ENCODE data around the gene RBM14.

Gene RBM14

DNA sequence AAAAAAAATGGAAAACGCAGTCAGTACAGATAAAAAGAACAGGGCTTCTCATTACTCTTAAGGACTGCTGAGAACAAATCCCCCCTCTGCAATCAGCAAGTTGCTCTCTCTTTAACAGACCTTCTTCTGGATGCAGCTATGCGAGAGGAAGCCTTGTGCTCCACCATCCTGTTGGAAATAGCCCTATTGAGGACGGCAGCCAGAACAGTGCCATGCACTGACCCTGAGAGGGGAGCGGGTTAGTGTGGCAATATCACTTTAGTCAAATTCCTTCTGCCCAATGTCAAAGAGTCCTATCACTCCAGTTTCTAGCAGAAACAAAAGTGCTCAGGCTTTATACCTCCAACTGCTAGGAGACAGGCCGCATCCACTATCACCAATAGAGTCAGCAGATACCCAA is 54.4 kb downstream of the RBM14 start:
- Histone ChIP-seq H3K4me2 (ENCODE audit: low read depth, low read length) (no peak overlapping the region), H3K9me2 (replicated peaks; ENCODE audit: insufficient read depth, low read length) (no peaks in the 10 kb centered on the region), H3K9ac (ENCODE audit: low read length) (no peak overlapping the region), H3K27ac (ENCODE audit: low read length) (no peak overlapping the region), H2AFZ (ENCODE audit: low read length) (no peak overlapping the region), H4K20me1 (ENCODE audit: insufficient read depth, low read length) (no peaks in the 10 kb centered on the region; the same call in 1 of the 2 replicates), H3F3A (ENCODE audit: insufficient read depth, low read length) (no peaks in the 10 kb centered on the region; the same call in 1 of the 2 replicates), H3K27me3 (replicated peaks; ENCODE audit: insufficient read depth, low read length) (no peaks in the 10 kb centered on the region), H3K79me2 (ENCODE audit: low read length) (peaks cover 58% of the 10 kb centered on the region), H3K4me3 (ENCODE audit: low read length) (no peak overlapping the region), H3K9me3 (replicated peaks; ENCODE audit: insufficient read depth, low read length) (no peaks in the 10 kb centered on the region), H3K36me3 (replicated peaks; ENCODE audit: insufficient read depth, low read length) (0 out of 2 replicates have a peak, but pooled peaks cover 5% of the 10 kb centered on the region), H3K4me1 (ENCODE audit: low read length) (no peaks in the 10 kb centered on the region)
- TF ChIP-seq EZH2 (optimal IDR thresholded peaks at IDR 0.05; ENCODE audit: low read depth, low read length) = no peak
- TF ChIP-seq EZH2phosphoT487 (IDR thresholded peaks at IDR 0.05; ENCODE audit: low read length) = no peak
- TF ChIP-seq, protein P1, sequence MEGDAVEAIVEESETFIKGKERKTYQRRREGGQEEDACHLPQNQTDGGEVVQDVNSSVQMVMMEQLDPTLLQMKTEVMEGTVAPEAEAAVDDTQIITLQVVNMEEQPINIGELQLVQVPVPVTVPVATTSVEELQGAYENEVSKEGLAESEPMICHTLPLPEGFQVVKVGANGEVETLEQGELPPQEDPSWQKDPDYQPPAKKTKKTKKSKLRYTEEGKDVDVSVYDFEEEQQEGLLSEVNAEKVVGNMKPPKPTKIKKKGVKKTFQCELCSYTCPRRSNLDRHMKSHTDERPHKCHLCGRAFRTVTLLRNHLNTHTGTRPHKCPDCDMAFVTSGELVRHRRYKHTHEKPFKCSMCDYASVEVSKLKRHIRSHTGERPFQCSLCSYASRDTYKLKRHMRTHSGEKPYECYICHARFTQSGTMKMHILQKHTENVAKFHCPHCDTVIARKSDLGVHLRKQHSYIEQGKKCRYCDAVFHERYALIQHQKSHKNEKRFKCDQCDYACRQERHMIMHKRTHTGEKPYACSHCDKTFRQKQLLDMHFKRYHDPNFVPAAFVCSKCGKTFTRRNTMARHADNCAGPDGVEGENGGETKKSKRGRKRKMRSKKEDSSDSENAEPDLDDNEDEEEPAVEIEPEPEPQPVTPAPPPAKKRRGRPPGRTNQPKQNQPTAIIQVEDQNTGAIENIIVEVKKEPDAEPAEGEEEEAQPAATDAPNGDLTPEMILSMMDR (IDR thresholded peaks at IDR 0.05; ENCODE audit: low read length) = no peak
- DNase-seq = no peak

DNA sequence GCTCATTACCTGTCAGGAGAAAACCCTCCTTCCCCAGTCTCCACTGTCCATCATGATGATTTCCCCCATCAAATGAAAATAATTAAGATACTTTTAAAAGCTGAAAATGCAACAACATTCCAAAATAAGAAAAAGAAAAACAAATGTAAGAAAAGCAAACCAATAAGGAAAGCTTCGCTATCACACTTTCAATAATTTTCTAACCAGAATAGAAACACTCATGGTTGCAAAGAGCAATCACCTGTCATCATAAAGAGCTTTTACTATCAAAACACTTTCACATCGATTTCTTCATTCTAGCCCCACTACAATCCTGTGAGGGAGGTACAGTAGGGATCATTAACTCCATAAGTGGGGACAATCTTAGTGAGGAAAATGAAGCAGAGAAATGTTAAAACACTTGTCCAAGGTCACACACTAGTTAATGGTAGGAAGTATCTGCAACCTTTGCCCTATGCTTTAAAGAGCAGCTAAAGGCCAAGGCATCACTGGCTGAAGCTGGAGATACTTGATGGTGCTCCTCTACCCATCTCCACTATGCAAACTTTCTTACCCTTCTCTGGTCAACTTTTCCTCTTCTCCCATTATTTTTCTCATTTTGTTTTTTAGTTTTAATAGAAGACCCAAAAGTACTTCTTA is 58.7 kb downstream of the RBM14 start:
- Histone ChIP-seq H3K27ac (ENCODE audit: low read length) (no peak overlapping the region), H3K9me3 (replicated peaks; ENCODE audit: insufficient read depth, low read length) (no peaks in the 10 kb centered on the region), H2AFZ (ENCODE audit: low read length) (no peak overlapping the region), H3K27me3 (replicated peaks; ENCODE audit: insufficient read depth, low read length) (no peaks in the 10 kb centered on the region), H3K36me3 (replicated peaks; ENCODE audit: insufficient read depth, low read length) (no peaks in the 10 kb centered on the region), H3K4me2 (ENCODE audit: low read depth, low read length) (no peak overlapping the region), H3K4me3 (ENCODE audit: low read length) (no peak overlapping the region), H3K9ac (ENCODE audit: low read length) (no peak overlapping the region), H3K4me1 (ENCODE audit: low read length) (no peaks in the 10 kb centered on the region), H3F3A (ENCODE audit: insufficient read depth, low read length) (peaks cover 11% of the 10 kb centered on the region), H3K79me2 (ENCODE audit: low read length) (peaks cover 43% of the 10 kb centered on the region), H3K9me2 (replicated peaks; ENCODE audit: insufficient read depth, low read length) (no peaks in the 10 kb centered on the region), H4K20me1 (ENCODE audit: insufficient read depth, low read length) (no peaks in the 10 kb centered on the region; the same call in 1 of the 2 replicates)
- no peak for DNase-seq
- no peak for TF ChIP-seq EZH2phosphoT487 (IDR thresholded peaks at IDR 0.05; ENCODE audit: low read length)
- TF ChIP-seq EZH2 (optimal IDR thresholded peaks at IDR 0.05; ENCODE audit: low read depth, low read length) = no peak
- TF ChIP-seq, protein P1 (IDR thresholded peaks at IDR 0.05; ENCODE audit: low read length) = no peak

DNA sequence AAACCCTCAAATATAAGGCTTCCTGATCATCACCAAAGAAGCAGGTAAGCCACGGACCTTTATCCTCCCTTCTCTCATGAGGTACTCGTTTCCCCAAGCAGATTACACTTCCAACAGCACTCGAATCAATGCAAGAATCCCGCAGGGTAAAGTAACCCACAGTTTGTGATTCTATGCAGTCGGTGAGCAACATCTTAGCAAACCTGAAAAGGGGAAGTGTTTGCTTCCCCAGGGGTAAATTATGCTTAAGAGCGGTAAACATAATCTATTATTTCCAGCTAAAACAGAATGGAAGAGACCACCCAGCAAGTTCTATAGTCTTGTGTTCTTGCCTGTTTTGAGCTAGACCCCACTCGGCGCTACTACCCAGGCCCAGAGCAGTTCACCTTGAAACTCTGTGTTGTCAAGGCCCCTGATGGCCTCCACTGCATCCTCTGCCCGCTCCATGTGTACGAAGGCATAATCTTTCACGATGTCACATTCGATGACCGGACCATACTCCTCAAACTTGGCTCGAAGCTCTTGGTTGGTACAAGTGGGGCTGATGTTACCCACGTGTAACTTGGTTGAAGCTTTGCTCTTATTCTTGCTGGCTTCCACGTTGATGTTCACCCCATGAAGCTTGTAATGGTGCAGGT is 60.0 kb downstream of the RBM14 start:
- H3F3A ChIP-seq (ENCODE audit: insufficient read depth, low read length) = peaks cover 11% of the 10 kb centered on the region
- no peaks in the 10 kb centered on the region for H3K9me2 ChIP-seq (replicated peaks; ENCODE audit: insufficient read depth, low read length)
- no peak overlapping the region for H3K9ac ChIP-seq (ENCODE audit: low read length)
- H3K36me3 ChIP-seq (replicated peaks; ENCODE audit: insufficient read depth, low read length) = no peaks in the 10 kb centered on the region
- H3K79me2 ChIP-seq (ENCODE audit: low read length) = peaks cover 33% of the 10 kb centered on the region
- no peak overlapping the region for H2AFZ ChIP-seq (ENCODE audit: low read length)
- no peaks in the 10 kb centered on the region for H3K4me1 ChIP-seq (ENCODE audit: low read length)
- DNase-seq = no peak
- no peak overlapping the region for H3K27ac ChIP-seq (ENCODE audit: low read length)
- TF ChIP-seq, protein P1 (IDR thresholded peaks at IDR 0.05; ENCODE audit: low read length) = no peak
- TF ChIP-seq EZH2 (optimal IDR thresholded peaks at IDR 0.05; ENCODE audit: low read depth, low read length) (no peak), EZH2phosphoT487 (IDR thresholded peaks at IDR 0.05; ENCODE audit: low read length) (no peak)
- no peaks in the 10 kb centered on the region for H4K20me1 ChIP-seq (ENCODE audit: insufficient read depth, low read length)
- no peak overlapping the region for H3K4me2 ChIP-seq (ENCODE audit: low read depth, low read length)
- no peaks in the 10 kb centered on the region for H3K9me3 ChIP-seq (replicated peaks; ENCODE audit: insufficient read depth, low read length)
- H3K27me3 ChIP-seq (replicated peaks; ENCODE audit: insufficient read depth, low read length) = no peaks in the 10 kb centered on the region
- no peak overlapping the region for H3K4me3 ChIP-seq (ENCODE audit: low read length)
